LNCAP (cell line): ENCODE data around the gene CFL1.

Source experiments
- CTCF ChIP-seq: fragments of 450-650 bp; IDR thresholded peaks from 2 replicates; pipeline ENCODE4 v1.5.1; 2017; ENCODE audit warnings: mild to moderate bottlenecking

Gene CFL1

DNA sequence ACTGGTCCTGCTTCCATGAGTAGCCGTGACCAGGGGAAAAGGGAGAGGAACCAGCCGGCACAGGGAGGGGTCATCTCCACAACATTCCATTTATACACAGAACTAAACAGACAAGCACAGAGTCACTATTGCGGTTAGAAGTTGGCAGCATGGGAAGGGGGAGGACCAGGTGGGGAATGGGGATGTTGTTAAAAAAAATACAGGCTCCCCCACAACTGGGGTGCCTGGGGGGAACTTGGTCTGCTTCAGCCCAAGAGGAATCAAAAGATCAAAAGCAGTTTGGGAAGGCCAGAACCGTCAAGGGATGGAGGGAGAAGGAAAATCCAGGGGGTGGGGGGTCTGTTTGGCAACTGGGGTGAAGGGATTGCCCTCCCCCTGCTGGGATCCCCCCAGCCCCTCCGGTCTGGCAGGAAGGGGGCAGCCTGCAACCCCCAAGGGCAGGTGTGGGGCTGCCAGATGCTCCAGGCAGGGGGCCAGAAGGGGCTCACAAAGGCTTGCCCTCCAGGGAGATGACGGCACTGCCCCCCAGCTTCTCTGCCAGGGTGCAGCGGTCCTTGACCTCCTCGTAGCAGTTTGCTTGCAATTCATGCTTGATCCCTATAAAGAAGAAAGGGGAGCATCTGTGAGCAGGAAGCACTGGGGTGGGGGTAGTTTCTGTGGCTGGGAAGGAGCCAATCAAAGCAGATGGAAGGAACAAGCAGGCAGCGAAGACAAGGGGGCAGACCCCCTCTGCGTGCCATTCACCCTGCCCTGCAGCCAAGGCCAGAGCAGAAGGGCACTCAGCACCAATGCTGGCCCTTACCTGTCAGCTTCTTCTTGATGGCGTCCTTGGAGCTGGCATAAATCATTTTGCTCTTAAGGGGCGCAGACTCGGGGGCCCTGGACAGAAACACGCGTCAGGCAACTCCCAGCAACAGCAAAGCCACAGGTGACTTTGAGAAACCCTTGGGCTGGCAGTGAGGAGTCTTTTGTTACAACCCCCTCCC lies 2.8 kb downstream of the CFL1 start:
- TF ChIP-seq CTCF, result no peak

DNA sequence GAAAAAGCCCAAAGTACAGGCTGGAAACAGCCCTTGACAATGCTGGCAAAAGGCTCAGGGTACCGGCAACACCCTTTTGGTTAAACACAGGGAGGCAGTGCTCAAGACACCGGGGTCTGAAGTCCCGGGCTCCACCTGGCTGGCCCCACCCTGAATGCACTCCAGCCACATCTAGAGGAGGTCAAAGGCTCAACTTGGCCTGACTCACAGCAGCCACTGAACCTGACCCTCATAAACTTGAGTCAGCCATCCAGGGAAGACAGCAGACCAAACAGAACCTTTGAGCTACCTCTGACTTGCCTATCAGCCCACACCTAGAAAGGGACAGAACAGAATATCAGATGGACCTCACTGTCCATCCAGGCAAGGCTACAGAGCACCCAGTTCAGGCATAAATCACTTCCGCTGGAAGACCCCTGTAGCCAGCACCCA lies 3.8 kb downstream of the CFL1 start:
- no peak for TF ChIP-seq CTCF

DNA sequence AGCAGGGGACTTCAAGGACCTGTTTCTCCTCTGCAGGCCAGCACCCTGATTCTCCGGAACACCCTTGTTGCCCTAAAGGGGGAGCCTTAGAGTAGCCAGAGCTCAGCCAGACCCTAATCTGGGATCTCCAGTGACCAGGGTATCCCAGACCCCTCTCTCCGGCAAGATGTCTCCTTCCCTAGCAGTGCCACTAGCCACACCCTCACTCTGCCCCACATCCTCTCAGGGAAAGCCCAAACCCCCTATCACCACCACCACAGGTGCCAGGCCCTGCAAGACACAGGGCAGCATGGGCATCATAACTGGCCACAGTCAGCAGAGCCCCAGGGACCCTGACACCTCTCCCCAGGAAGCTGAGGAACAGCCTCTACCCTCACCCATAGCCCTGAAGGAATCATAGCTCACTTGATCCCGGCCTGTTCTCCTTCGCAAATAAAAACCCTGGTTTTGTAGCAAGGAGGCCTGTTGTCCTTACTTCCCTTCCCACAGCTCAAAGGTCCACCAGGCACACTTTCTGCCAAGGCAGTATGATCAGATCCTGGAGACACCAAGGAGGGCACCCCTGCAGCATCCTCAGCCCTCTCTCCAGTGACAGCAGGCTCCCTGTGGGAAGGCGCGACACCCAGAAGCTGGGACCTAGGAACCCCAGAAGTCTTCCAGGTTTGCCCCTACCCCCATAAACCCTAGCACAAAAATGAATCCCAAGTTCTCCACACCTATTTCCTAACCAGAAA lies 4.6 kb downstream of the CFL1 start:
- TF ChIP-seq CTCF, result no peak

- no peak for TF ChIP-seq CTCF
Measured at GRCh38 chr11:65852508-65853245, 5.3 kb downstream of the CFL1 start.

DNA sequence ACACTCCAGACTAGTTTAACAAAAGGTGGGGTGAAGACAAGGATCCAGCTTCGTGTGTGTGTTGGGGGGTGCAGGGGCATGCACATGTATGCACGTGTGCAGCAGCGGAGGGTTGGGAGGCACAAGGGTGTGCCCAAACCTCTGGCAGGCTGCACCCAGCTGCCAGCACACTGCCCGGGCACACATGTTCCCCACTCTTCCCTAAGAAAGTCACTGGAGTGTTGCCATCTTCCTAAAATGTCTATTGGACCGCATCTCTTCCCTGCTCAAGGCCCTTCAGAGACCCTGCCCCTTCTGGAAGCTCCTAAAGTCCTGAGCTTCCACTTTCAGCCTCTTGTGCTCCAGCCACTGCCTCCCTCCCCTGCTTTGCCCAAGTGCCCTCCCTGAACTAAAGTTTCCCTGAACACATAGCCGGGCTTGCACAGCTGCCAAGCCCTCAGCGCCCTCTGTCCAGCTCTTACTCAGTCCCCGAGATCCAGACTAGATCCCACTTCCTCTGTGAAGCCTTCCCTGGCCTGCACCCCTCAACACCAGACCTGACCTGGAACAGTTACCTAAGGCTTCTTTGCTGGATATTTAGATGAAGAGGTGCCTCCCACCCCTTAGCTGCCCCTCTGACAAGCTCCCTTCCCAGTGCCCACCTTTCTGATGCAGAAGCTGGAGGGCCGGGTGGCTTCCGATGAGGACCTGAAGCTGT lies 6.0 kb downstream of the CFL1 start:
- no peak for TF ChIP-seq CTCF

- TF ChIP-seq CTCF, result peak; percentile 46
Measured at GRCh38 chr11:65851083-65851579, 6.8 kb downstream of the CFL1 start.
